ENCODE results near the gene ITGB3. TPM values are rescaled to one million over a fixed set of nuclear protein-coding genes. Genes with fewer than 3 reads are reported as not detected.

The ITGB3 gene
- total and polyA plus RNA-seq, 2 of the 8 experiments (the other 6 are each of a cell fraction or from before 2014, with no cell fraction given), result 0.08 to 0.09 TPM

DNA sequence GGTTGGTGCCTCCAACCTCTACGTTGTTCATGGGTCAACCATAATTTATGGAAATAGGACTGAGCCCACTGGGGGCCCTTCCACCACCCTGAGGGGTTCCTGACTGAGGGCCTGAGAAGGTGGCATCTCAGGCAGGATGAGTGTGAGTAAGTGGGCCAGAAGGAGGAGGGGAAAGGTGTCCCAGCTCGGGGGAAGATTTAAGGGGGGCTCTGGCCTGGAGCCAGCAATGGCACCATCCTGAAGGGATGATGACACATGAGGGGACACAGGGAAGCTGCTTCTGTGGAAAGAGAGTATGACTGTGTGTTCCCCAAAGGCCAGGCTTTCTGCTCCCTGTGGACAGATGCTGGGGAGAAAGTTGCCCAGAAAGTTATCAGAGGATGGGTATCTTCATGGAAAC, 25.8 kb upstream of the ITGB3 start (continued):
- TF ChIP-seq, protein P1, sequence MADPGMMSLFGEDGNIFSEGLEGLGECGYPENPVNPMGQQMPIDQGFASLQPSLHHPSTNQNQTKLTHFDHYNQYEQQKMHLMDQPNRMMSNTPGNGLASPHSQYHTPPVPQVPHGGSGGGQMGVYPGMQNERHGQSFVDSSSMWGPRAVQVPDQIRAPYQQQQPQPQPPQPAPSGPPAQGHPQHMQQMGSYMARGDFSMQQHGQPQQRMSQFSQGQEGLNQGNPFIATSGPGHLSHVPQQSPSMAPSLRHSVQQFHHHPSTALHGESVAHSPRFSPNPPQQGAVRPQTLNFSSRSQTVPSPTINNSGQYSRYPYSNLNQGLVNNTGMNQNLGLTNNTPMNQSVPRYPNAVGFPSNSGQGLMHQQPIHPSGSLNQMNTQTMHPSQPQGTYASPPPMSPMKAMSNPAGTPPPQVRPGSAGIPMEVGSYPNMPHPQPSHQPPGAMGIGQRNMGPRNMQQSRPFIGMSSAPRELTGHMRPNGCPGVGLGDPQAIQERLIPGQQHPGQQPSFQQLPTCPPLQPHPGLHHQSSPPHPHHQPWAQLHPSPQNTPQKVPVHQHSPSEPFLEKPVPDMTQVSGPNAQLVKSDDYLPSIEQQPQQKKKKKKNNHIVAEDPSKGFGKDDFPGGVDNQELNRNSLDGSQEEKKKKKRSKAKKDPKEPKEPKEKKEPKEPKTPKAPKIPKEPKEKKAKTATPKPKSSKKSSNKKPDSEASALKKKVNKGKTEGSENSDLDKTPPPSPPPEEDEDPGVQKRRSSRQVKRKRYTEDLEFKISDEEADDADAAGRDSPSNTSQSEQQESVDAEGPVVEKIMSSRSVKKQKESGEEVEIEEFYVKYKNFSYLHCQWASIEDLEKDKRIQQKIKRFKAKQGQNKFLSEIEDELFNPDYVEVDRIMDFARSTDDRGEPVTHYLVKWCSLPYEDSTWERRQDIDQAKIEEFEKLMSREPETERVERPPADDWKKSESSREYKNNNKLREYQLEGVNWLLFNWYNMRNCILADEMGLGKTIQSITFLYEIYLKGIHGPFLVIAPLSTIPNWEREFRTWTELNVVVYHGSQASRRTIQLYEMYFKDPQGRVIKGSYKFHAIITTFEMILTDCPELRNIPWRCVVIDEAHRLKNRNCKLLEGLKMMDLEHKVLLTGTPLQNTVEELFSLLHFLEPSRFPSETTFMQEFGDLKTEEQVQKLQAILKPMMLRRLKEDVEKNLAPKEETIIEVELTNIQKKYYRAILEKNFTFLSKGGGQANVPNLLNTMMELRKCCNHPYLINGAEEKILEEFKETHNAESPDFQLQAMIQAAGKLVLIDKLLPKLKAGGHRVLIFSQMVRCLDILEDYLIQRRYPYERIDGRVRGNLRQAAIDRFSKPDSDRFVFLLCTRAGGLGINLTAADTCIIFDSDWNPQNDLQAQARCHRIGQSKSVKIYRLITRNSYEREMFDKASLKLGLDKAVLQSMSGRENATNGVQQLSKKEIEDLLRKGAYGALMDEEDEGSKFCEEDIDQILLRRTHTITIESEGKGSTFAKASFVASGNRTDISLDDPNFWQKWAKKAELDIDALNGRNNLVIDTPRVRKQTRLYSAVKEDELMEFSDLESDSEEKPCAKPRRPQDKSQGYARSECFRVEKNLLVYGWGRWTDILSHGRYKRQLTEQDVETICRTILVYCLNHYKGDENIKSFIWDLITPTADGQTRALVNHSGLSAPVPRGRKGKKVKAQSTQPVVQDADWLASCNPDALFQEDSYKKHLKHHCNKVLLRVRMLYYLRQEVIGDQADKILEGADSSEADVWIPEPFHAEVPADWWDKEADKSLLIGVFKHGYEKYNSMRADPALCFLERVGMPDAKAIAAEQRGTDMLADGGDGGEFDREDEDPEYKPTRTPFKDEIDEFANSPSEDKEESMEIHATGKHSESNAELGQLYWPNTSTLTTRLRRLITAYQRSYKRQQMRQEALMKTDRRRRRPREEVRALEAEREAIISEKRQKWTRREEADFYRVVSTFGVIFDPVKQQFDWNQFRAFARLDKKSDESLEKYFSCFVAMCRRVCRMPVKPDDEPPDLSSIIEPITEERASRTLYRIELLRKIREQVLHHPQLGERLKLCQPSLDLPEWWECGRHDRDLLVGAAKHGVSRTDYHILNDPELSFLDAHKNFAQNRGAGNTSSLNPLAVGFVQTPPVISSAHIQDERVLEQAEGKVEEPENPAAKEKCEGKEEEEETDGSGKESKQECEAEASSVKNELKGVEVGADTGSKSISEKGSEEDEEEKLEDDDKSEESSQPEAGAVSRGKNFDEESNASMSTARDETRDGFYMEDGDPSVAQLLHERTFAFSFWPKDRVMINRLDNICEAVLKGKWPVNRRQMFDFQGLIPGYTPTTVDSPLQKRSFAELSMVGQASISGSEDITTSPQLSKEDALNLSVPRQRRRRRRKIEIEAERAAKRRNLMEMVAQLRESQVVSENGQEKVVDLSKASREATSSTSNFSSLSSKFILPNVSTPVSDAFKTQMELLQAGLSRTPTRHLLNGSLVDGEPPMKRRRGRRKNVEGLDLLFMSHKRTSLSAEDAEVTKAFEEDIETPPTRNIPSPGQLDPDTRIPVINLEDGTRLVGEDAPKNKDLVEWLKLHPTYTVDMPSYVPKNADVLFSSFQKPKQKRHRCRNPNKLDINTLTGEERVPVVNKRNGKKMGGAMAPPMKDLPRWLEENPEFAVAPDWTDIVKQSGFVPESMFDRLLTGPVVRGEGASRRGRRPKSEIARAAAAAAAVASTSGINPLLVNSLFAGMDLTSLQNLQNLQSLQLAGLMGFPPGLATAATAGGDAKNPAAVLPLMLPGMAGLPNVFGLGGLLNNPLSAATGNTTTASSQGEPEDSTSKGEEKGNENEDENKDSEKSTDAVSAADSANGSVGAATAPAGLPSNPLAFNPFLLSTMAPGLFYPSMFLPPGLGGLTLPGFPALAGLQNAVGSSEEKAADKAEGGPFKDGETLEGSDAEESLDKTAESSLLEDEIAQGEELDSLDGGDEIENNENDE (IDR thresholded peaks at IDR 0.05; ENCODE audit: insufficient replicate concordance, low read length), result no peak
- TF ChIP-seq TAF1 (IDR thresholded peaks at IDR 0.05; ENCODE audit: low read depth, low read length) (no peak), NANOG (IDR thresholded peaks at IDR 0.05; ENCODE audit: insufficient read depth, low read depth, low read length, poor library complexity, severe bottlenecking) (no peak), POLR2AphosphoS5 (IDR thresholded peaks at IDR 0.05; ENCODE audit: low read depth, low read length) (no peak), ZNF274 (IDR thresholded peaks at IDR 0.05; ENCODE audit: borderline replicate concordance, extremely low read depth, low read length) (no peak), CBX8 (IDR thresholded peaks at IDR 0.05; ENCODE audit: borderline replicate concordance, low read depth, low read length) (no peak)
